ENCODE data around the gene GRB10.

GRCh38 chr7:50591480-50592438 is 190.9 kb downstream of the GRB10 start:
- TF ChIP-seq, protein P1, sequence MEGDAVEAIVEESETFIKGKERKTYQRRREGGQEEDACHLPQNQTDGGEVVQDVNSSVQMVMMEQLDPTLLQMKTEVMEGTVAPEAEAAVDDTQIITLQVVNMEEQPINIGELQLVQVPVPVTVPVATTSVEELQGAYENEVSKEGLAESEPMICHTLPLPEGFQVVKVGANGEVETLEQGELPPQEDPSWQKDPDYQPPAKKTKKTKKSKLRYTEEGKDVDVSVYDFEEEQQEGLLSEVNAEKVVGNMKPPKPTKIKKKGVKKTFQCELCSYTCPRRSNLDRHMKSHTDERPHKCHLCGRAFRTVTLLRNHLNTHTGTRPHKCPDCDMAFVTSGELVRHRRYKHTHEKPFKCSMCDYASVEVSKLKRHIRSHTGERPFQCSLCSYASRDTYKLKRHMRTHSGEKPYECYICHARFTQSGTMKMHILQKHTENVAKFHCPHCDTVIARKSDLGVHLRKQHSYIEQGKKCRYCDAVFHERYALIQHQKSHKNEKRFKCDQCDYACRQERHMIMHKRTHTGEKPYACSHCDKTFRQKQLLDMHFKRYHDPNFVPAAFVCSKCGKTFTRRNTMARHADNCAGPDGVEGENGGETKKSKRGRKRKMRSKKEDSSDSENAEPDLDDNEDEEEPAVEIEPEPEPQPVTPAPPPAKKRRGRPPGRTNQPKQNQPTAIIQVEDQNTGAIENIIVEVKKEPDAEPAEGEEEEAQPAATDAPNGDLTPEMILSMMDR (conservative IDR thresholded peaks at IDR 0.05) = no peak
- no peak for TF ChIP-seq EZH2 (IDR thresholded peaks at IDR 0.05; ENCODE audit: low read depth)
